Dendritic cell treated with granulocyte-macrophage colony-stimulating factor and Interleukin-4, amounts not matched to agents 40 ng/mL and 50 ng/mL, for 4 days (primary cell): ENCODE data around the gene MICAL3.

Source experiments
- H3K27ac Mint-ChIP-seq: one replicate; pipeline ENCODE4 v1.8.0; 2022; ENCODE audit warnings: mild to moderate bottlenecking, mixed read lengths
- H3K27me3 Mint-ChIP-seq: one replicate; pipeline ENCODE4 v1.8.0; 2022; ENCODE audit warnings: mild to moderate bottlenecking, mixed read lengths
- H3K36me3 Mint-ChIP-seq: one replicate; pipeline ENCODE4 v1.8.0; 2022; ENCODE audit warnings: low read depth, mixed read lengths
- H3K4me1 Mint-ChIP-seq: one replicate; pipeline ENCODE4 v1.8.0; 2022; ENCODE audit warnings: low read depth, mixed read lengths
- H3K4me3 Mint-ChIP-seq: one replicate; pipeline ENCODE4 v1.8.0; 2022; ENCODE audit warnings: mild to moderate bottlenecking, moderate library complexity, mixed read lengths
- H3K9me3 Mint-ChIP-seq: one replicate; pipeline ENCODE4 v1.8.0; 2022; ENCODE audit warnings: mixed read lengths
- intact Hi-C: fragments of 100-400 bp; cut with micrococcal nuclease; formaldehyde crosslinking; loops from one replicate; pipeline ENCODE4 v1.15.0; 2022

Gene MICAL3

GRCh38 chr22:17739196-17739975 is 285.0 kb downstream of the MICAL3 start:
- no peak overlapping the region for H3K27ac Mint-ChIP-seq
- H3K36me3 Mint-ChIP-seq, result peaks cover 100% of the 10 kb centered on the region
- H3K4me1 Mint-ChIP-seq, result no peaks in the 10 kb centered on the region
- H3K4me3 Mint-ChIP-seq, result no peak overlapping the region
- H3K27me3 Mint-ChIP-seq, result no peaks in the 10 kb centered on the region
- intact Hi-C loops, result no loop called here
- H3K9me3 Mint-ChIP-seq, result no peaks in the 10 kb centered on the region

- Mint-ChIP-seq H3K27me3 (no peaks in the 10 kb centered on the region), H3K9me3 (no peaks in the 10 kb centered on the region), H3K4me1 (no peaks in the 10 kb centered on the region), H3K27ac (no peak overlapping the region), H3K4me3 (no peak overlapping the region), H3K36me3 (peaks cover 100% of the 10 kb centered on the region)
- intact Hi-C loops, result no loop called here
Measured at GRCh38 chr22:17738386-17739128, 285.8 kb downstream of the MICAL3 start.
